Measurements from ENCODE around the gene RNF187.

Gene RNF187

DNA sequence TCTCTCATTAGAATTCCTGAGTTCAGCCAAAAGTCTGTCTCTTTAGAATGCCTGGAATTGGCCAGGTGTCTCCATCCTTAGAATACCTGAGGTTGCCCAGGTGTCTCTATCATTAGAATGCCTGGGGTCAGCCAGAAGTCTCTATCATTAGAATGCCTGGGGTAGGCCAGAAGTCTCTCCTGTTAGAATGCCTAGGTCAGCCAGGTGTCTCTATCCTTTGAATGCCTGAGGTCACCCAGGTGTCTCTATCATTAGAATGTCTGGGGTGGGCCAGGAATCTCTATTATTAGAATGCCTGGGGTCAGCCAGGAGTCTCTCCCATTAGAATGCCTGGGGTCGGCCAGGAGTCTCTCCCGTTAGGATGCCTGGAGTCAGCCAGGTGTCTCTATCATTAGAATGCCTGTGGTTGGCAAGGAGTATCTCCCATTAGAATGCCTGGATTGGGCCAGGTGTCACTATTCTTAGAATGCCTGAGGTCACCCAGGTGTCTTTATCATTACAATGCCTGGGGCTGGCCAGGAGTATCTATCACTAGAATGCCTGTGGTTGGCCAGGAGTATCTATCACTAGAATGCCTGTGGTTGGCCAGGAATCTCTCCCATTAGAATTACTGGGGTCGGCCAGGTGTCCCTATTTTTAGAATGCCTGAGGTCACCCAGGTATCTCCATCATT is 43.0 kb downstream of the RNF187 start:
- no peaks in the 10 kb centered on the region for H3K4me1 ChIP-seq (ENCODE audit: control insufficient read depth, insufficient read depth, low read length)
- H3K9me3 ChIP-seq (ENCODE audit: control insufficient read depth, insufficient read depth, low read length) = no peaks in the 10 kb centered on the region
- no peaks in the 10 kb centered on the region for H3K36me3 ChIP-seq (ENCODE audit: control insufficient read depth, insufficient read depth, low read length)
- peaks cover 65% of the 10 kb centered on the region for H3K27me3 ChIP-seq (ENCODE audit: control insufficient read depth, insufficient read depth, low read length)
- H3K9ac ChIP-seq (ENCODE audit: low read depth, low read length) = no peak overlapping the region
- H3K4me3 ChIP-seq (ENCODE audit: low read depth, low read length) = no peak overlapping the region

DNA sequence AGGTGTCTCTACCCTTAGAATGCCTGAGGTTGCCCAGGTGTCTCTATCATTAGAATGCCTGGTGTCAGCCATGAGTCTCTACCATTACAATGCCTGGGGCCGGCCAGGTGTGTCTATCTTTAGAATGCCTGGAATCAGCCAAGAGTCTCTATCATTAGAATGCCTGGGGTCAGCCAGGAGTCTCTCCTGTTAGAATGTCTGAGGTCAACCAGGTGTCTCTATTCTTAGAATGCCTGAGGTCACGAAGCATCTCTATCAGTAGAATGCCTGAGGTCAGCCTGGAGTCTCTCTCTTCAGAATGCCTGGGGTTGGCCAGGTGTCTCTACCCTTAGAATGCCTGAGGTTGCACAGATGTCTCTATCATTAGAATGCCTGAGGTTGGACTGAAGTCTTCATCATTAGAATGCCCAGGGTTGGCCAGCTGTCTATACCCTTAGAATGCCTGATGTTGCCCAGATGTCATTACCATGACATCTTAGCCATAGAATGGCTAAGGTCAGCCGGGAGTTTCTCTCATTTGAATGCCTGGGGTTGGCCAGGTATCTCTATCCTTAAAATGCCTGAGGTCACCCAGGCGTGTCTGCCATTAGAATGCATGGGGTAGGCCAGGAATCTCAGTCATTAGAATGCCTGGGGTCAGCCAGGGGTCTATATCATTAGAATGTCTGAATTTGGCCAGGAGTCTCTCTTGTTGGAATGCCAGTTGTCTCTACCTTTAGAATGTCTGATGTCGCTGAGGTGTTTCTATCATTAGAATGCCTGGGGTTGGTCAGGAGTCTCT is 44.0 kb downstream of the RNF187 start:
- no peaks in the 10 kb centered on the region for H3K4me1 ChIP-seq (ENCODE audit: control insufficient read depth, insufficient read depth, low read length)
- peaks cover 72% of the 10 kb centered on the region for H3K27me3 ChIP-seq (ENCODE audit: control insufficient read depth, insufficient read depth, low read length)
- H3K36me3 ChIP-seq (ENCODE audit: control insufficient read depth, insufficient read depth, low read length) = no peaks in the 10 kb centered on the region
- H3K9ac ChIP-seq (ENCODE audit: low read depth, low read length) = no peak overlapping the region
- no peak overlapping the region for H3K4me3 ChIP-seq (ENCODE audit: low read depth, low read length)
- no peaks in the 10 kb centered on the region for H3K9me3 ChIP-seq (ENCODE audit: control insufficient read depth, insufficient read depth, low read length)

DNA sequence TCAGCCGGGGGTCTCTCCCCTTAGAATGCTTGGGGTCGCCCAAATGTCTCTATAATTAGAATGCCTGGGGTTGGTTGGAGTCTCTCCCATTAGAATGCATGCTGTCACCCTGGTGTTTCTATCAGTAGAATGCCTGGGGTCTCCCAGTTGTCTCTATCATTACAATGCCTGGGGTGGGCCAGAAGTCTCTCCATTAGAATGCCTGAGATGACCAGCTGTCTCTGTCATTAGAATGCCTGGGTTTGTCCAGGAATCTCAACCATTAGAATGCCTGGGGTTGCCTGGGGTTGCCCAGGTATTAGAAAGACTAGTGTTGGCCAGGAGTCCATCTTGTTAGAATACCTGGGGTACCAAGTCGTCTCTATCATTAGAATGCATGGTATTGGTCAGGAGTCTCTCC is 51.6 kb downstream of the RNF187 start:
- no peak overlapping the region for H3K4me3 ChIP-seq (ENCODE audit: low read depth, low read length)
- no peaks in the 10 kb centered on the region for H3K4me1 ChIP-seq (ENCODE audit: control insufficient read depth, insufficient read depth, low read length)
- no peaks in the 10 kb centered on the region for H3K9me3 ChIP-seq (ENCODE audit: control insufficient read depth, insufficient read depth, low read length)
- H3K9ac ChIP-seq (ENCODE audit: low read depth, low read length) = no peak overlapping the region
- H3K36me3 ChIP-seq (ENCODE audit: control insufficient read depth, insufficient read depth, low read length) = no peaks in the 10 kb centered on the region
- peaks cover 93% of the 10 kb centered on the region for H3K27me3 ChIP-seq (ENCODE audit: control insufficient read depth, insufficient read depth, low read length)

DNA sequence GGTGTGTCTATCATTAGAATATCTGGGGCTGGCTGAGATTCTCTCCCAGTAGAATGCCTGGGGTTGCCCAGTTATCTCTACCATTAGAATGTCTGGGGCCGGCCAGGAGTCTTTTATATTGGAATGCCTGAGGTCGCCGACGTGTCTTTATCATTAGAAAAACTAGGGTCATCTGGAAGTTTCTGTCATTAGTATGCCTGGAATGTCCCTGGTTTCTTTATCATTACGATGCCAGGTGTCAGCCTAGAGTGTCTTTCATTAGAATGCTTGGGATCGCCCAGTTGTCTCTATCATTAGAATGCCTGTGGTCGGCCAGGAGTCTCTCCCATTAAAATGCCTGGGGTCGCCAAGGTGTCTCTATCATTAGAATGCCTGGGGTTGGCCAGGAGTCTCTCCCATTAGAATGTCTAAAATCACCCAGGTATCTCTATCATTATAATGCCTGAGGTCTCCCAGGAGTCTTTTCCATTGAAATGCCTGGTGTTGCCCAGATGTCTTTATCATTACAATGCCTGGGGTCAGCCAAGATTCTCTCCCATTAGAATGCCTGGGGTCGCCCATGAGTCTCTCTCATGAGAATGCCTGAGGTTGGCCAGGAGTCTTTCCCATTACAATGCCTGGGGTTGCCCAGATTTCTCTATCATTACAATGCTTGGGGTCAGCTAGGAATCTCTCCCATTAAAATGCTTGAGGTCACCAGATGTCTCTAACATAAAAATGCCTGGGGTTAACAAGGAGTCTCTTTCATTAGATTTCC is 53.2 kb downstream of the RNF187 start:
- H3K9me3 ChIP-seq (ENCODE audit: control insufficient read depth, insufficient read depth, low read length) = no peaks in the 10 kb centered on the region

DNA sequence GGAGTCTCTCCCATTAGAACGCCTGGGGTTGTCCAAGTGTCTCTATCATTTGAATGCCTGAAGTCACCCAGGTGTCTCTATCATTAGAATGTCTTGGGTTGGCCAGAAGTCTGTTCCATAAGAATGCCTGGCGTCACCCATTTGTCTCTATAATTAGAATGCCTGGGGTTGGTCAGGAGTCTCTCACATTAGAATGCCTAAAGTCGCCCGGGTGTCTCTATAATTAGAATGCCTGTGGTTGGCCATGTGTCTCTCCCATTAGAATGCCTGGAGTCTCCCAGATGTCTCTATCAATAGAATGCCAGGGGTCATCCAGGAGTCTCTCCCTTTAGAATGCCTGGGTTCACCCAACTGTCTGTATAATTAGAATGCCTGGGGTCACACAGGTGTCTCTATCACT is 54.5 kb downstream of the RNF187 start:
- Histone ChIP-seq H3K27me3 (ENCODE audit: control insufficient read depth, insufficient read depth, low read length) (peaks cover 93% of the 10 kb centered on the region), H3K9ac (ENCODE audit: low read depth, low read length) (no peak overlapping the region), H3K36me3 (ENCODE audit: control insufficient read depth, insufficient read depth, low read length) (no peaks in the 10 kb centered on the region), H3K4me1 (ENCODE audit: control insufficient read depth, insufficient read depth, low read length) (no peaks in the 10 kb centered on the region), H3K9me3 (ENCODE audit: control insufficient read depth, insufficient read depth, low read length) (no peaks in the 10 kb centered on the region), H3K4me3 (ENCODE audit: low read depth, low read length) (no peak overlapping the region)

More for the DNA sequence above, 53.2 kb downstream of the RNF187 start:
- Histone ChIP-seq H3K9ac (ENCODE audit: low read depth, low read length) (no peak overlapping the region), H3K36me3 (ENCODE audit: control insufficient read depth, insufficient read depth, low read length) (no peaks in the 10 kb centered on the region), H3K4me1 (ENCODE audit: control insufficient read depth, insufficient read depth, low read length) (no peaks in the 10 kb centered on the region), H3K27me3 (ENCODE audit: control insufficient read depth, insufficient read depth, low read length) (peaks cover 94% of the 10 kb centered on the region), H3K4me3 (ENCODE audit: low read depth, low read length) (no peak overlapping the region)

DNA sequence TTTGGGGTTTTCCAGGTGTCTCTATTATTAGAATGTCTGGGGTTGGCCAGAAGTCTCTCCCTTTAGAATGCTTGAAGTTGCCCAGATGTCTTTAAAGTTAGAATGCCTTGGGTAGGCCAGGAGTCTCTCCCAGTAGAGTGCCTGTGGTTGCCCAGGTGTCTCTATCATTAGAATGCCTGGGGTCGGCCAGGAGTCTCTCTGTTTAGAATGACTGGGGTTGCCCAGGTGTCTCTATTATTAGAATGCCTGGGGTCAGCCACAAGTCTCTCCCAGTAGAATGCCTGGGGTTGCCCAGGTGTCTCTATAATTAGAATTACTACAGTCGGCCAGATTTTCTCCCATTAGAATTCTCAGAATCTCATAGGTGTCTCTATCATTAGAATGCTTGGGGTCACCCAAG is 55.2 kb downstream of the RNF187 start:
- Histone ChIP-seq H3K36me3 (ENCODE audit: control insufficient read depth, insufficient read depth, low read length) (no peaks in the 10 kb centered on the region), H3K9me3 (ENCODE audit: control insufficient read depth, insufficient read depth, low read length) (no peaks in the 10 kb centered on the region), H3K27me3 (ENCODE audit: control insufficient read depth, insufficient read depth, low read length) (peaks cover 93% of the 10 kb centered on the region)

DNA sequence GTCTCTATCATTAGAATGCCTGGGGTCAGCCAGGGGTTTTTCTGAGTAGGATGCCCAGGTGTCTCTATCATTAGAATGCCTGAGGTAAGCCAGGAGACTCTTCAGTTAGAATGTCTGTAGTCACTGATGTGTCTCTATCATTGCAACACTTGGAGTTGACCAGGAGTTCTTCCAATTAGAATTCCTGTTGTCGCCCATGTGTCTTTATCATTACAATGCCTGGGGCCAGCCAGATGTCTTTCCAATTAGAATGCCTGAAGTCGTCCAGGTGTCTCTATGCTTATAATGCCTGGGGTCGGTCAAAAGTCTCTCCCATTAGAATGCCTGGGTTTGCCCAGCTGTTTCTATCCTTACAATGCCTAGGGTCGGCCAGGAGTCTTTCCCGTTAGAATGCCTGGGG is 55.8 kb downstream of the RNF187 start:
- H3K9ac ChIP-seq (ENCODE audit: low read depth, low read length) = no peak overlapping the region
- H3K4me1 ChIP-seq (ENCODE audit: control insufficient read depth, insufficient read depth, low read length) = no peaks in the 10 kb centered on the region
- peaks cover 93% of the 10 kb centered on the region for H3K27me3 ChIP-seq (ENCODE audit: control insufficient read depth, insufficient read depth, low read length)
- H3K9me3 ChIP-seq (ENCODE audit: control insufficient read depth, insufficient read depth, low read length) = no peaks in the 10 kb centered on the region
- H3K36me3 ChIP-seq (ENCODE audit: control insufficient read depth, insufficient read depth, low read length) = no peaks in the 10 kb centered on the region
- no peak overlapping the region for H3K4me3 ChIP-seq (ENCODE audit: low read depth, low read length)

More for the DNA sequence above, 55.2 kb downstream of the RNF187 start:
- Histone ChIP-seq H3K4me1 (ENCODE audit: control insufficient read depth, insufficient read depth, low read length) (no peaks in the 10 kb centered on the region), H3K4me3 (ENCODE audit: low read depth, low read length) (no peak overlapping the region), H3K9ac (ENCODE audit: low read depth, low read length) (no peak overlapping the region)

DNA sequence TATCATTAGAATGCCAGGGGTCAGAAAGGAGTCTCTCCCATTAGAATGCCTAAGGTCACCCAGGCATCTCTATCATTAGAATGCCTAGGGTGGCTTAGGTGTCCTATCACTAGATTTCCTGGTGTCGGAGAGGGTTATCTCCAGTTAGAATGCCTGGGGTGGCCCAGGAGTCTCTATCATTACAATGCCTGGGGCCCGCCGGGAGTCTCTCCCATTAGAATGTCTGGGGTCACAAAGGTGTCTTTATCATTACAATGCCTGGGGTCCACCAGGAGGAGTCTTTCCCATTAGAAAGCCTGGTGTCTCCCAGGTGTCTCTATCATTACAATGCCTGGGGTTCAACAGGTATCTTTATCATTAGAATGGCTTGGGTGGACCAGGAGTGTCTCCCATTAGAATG is 56.2 kb downstream of the RNF187 start:
- Histone ChIP-seq H3K27me3 (ENCODE audit: control insufficient read depth, insufficient read depth, low read length) (peaks cover 92% of the 10 kb centered on the region), H3K36me3 (ENCODE audit: control insufficient read depth, insufficient read depth, low read length) (no peaks in the 10 kb centered on the region), H3K4me3 (ENCODE audit: low read depth, low read length) (no peak overlapping the region), H3K9me3 (ENCODE audit: control insufficient read depth, insufficient read depth, low read length) (no peaks in the 10 kb centered on the region), H3K4me1 (ENCODE audit: control insufficient read depth, insufficient read depth, low read length) (no peaks in the 10 kb centered on the region), H3K9ac (ENCODE audit: low read depth, low read length) (no peak overlapping the region)

DNA sequence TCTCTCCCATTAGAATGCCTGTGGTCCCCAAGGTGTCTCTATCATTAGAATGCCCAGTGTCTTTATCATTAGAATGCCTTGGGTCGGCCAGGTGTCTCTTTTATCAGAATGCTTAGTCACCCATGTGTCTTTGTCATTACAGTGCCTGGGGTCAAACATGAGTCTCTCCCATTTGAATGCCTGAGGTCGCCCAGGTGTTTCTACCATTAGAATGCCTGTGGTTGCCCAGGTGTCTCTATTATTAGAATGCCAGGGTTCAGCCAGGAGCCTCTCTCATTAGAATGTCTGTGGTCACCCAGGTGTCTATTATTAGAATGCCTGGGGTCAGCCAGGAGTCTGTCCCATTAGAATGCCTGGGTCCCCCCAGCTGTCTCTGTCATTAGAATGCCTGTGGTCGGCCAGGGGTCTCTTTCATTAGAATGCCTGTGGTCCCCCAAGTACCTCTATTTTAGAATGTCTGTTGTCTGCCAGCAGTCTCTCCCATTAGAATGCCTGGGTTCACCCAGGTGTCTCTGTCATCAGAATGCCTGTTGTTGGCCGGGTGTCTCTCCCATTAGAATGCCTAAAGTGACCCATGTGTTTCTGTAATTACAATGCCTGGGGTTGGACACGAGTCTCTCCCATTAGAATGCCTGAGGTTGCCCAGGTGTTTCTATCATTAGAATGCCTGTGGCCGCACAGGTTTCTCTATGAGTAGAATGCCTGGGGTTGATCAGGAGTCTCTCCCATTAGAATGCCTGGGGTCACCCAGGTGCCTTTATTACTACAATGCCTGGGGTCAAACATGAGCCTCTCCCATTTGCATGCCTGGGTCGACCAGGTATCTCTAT is 57.1 kb downstream of the RNF187 start:
- Histone ChIP-seq H3K9me3 (ENCODE audit: control insufficient read depth, insufficient read depth, low read length) (no peaks in the 10 kb centered on the region), H3K36me3 (ENCODE audit: control insufficient read depth, insufficient read depth, low read length) (no peaks in the 10 kb centered on the region), H3K27me3 (ENCODE audit: control insufficient read depth, insufficient read depth, low read length) (peaks cover 88% of the 10 kb centered on the region), H3K9ac (ENCODE audit: low read depth, low read length) (no peak overlapping the region), H3K4me3 (ENCODE audit: low read depth, low read length) (no peak overlapping the region), H3K4me1 (ENCODE audit: control insufficient read depth, insufficient read depth, low read length) (no peaks in the 10 kb centered on the region)

DNA sequence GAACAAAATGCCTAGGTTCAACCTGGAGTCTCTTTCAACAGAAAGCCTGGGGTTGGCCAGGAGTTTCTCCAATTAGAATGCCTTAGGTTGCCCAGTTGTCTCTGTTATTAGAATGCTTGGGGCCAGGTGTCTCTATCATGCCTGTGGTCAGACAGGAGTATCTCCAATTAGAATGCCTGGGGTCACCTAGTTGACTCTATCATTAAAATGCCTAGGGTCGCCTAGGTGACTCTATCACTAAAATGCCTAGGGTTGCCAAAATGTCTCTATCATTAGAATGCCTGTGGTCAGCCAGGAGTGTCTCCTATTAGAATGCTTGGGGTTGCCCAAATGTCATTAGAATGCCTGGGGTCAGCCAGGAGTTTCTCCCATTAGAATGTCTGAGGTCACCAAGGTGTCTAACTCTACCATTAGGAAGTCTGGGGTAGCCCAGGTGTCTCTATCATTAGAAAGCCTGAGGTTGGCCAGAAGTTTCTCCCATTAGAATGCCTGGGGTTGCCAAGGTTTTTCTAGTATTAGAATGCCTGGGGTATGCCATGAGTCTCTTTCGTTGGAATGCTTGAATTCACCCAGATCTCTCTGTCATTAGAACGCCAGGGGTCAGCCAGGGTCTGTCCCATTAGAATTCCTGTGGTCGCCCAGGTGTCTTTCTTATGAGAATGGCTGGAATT is 57.9 kb downstream of the RNF187 start:
- H3K9ac ChIP-seq (ENCODE audit: low read depth, low read length) = no peak overlapping the region
- H3K27me3 ChIP-seq (ENCODE audit: control insufficient read depth, insufficient read depth, low read length) = peaks cover 88% of the 10 kb centered on the region
- H3K4me3 ChIP-seq (ENCODE audit: low read depth, low read length) = no peak overlapping the region
- no peaks in the 10 kb centered on the region for H3K36me3 ChIP-seq (ENCODE audit: control insufficient read depth, insufficient read depth, low read length)
- H3K4me1 ChIP-seq (ENCODE audit: control insufficient read depth, insufficient read depth, low read length) = no peaks in the 10 kb centered on the region
- no peaks in the 10 kb centered on the region for H3K9me3 ChIP-seq (ENCODE audit: control insufficient read depth, insufficient read depth, low read length)

Data from iPS-15b (cell line).